Ovary (tissue), 9 donors: Measurements from ENCODE around the gene ABCA2. TPM values are rescaled to one million over a fixed set of nuclear protein-coding genes. Genes with fewer than 3 reads are reported as not detected.

Experiments
- DNase-seq, 5 donors: peaks; one replicate each; pipeline ENCODE4 v3.0.0-alpha.2; 2019 to 2020
- H3K27ac ChIP-seq, 2 donors: fragments of 200-600 bp; one replicate each; pipeline versions ENCODE4 v1.5.1 to v1.8.0; 2019 to 2022
- H3K27me3 ChIP-seq: fragments of 200-600 bp; one replicate; pipeline ENCODE4 v1.8.0; 2022
- H3K36me3 ChIP-seq: fragments of 200-600 bp; sonication (generic); one replicate; pipeline ENCODE4 v1.5.1; 2019
- H3K4me1 ChIP-seq: one replicate; pipeline ENCODE4 v1.8.1; 2013; ENCODE audit warnings: mild to moderate bottlenecking, moderate library complexity; ENCODE audit not compliant: insufficient read depth
- H3K4me3 ChIP-seq: fragments of 200-600 bp; sonication (generic); one replicate; pipeline ENCODE4 v1.5.1; 2017
- H3K9me3 ChIP-seq, 2 donors: fragments of 200-600 bp in 1 of 2; sonication (generic) in 1 of 2; one replicate each; pipeline versions ENCODE4 v1.5.1 to v1.8.1; 2013 to 2019; ENCODE audit warnings: mild to moderate bottlenecking in 1 of 2, moderate library complexity in 1 of 2
- CTCF ChIP-seq, 3 donors: fragments of 450-650 bp in 2 of 3; fragments of 200-600 bp in 1 of 3; IDR thresholded peaks; one replicate each; pipeline versions ENCODE4 v1.5.1 to v1.8.0; 2016 to 2022; ENCODE audit warnings: antibody characterized with exemption in 3 of 3, mild to moderate bottlenecking in 1 of 3
- EP300 ChIP-seq: sonication (generic); formaldehyde crosslinking; IDR thresholded peaks from one replicate; pipeline ENCODE4 v1.6.1; 2017; ENCODE audit warnings: antibody characterized with exemption
- POLR2A ChIP-seq: fragments of 450-650 bp; IDR thresholded peaks from one replicate; pipeline ENCODE4 v1.6.1; 2017; ENCODE audit warnings: antibody characterized with exemption, mild to moderate bottlenecking, moderate library complexity
- WGBS, 3 donors: extraction: QIAGEN DNeasy Blood & Tissue Kit in 1 of 3; methylation state at CpG; one replicate each; pipeline versions ENCODE4 v1.1.5 to v1.1.7; 2013 to 2017; 5-methylcytosine and 5-hydroxymethylcytosine counted together
- intact Hi-C, 4 donors: fragments of 100-400 bp; cut with DNase I; formaldehyde crosslinking; loops; one replicate each; pipeline versions ENCODE4 v1.11.0 to v1.15.1; 2022 to 2023
- polyA plus RNA-seq, 2 donors: library from polyadenylated mRNA; stranded (reverse); fragments of 200-250 nt in 1 of 2; fragments of 350-450 nt in 1 of 2; fragmentation: Illumina TruSeq in 1 of 2; extraction: RNeasy Lipid Tissue Mini Kit (QIAGEN cat#74804) in 1 of 2; gene quantifications; one replicate each; pipeline ENCODE4 v1.2.3, GENCODE V29; 2013 to 2014
- total RNA-seq, 7 donors: library from RNA; depleted of rRNA in 2 of 7; stranded (reverse); fragments of >200 nt in 2 of 7; fragmentation: NEBNext Ultra II Directional in 3 of 7; extraction: Animal tissue kit (Norgen Biotek cat#: 25700) in 3 of 7; gene quantifications; one replicate each; pipeline versions ENCODE4 v1.1.0 to v1.2.4, GENCODE V29; 2016 to 2023
- donor health status: DM: no; HTN: no; CAD: no; lungs with moderate emphysema.
- donor health status: DM: no; HTN: no; CAD: no.
- donor health status: Bipolar disorder and iron deficiency.
- donor health status: DM: yes; HTN: yes; CAD: no.
- donor health status: DM: no; HTN: no; CAD: no.
- donor health status: DM: yes; HTN: yes; CAD: no.

The ABCA2 gene
- total and polyA plus RNA-seq, 9 donors: 2.0 to 26.9 (median 12.3) TPM

DNA sequence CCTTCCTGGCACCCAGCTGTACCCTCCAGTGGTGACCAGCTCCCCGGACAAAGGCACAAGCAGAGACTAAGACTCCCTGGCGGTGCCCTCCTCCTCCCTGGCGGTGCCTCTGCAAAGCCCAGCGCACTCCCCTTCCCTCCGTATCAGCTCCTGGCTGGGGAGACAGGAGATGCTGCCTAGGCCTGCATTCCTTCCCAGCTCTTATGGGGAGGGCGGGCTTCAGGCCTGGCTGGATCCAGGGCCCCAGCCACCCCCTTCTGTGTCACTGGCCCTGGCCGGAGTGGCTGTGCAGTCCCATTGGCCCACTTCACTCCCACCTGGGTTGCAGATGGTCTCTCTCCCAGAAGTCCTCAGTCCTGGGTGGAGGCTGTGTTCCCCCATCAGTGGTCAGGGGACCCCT, 69.6 kb downstream of the ABCA2 start:
- Histone ChIP-seq H3K27ac (no peak overlapping the region), H3K27me3 (no peaks in the 10 kb centered on the region), H3K4me1 (no peaks in the 10 kb centered on the region), H3K36me3 (no peaks in the 10 kb centered on the region), H3K9me3 (no peaks in the 10 kb centered on the region), H3K4me3 (no peak overlapping the region)
- 88 to 95% (median 94%) methylated on average over 7 of the region's 7 CpGs for WGBS, 3 donors
- TF ChIP-seq EP300 (no peak), CTCF (IDR thresholded peaks at IDR 0.05) (no peak), POLR2A (no peak)
- intact Hi-C loops: no loop called here
- no peak for DNase-seq

GRCh38 chr9:136957901-136958300, 70.1 kb downstream of the ABCA2 start:
- TF ChIP-seq CTCF (IDR thresholded peaks at IDR 0.05) (no peak), EP300 (no peak), POLR2A (no peak)

DNA sequence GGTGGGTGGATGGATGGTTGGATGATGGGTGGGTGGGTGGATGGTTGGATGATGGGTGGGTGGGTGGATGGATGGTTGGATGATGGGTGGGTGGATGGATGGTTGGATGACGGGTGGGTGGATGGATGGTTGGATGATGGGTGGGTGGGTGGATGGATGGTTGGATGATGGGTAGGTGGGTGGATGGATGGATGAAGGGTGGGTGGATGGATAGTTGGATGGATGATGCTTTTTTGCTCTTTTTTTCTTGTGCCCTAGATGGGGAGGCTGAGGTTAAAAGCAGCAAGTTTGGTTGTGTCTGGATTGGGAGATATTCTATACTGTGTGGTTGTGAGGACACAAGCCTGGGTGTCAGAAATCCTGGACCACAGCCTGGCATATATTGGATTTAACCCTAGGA, 70.6 kb downstream of the ABCA2 start:
- Histone ChIP-seq H3K27me3 (no peaks in the 10 kb centered on the region), H3K27ac (no peak overlapping the region), H3K9me3 (no peaks in the 10 kb centered on the region), H3K4me3 (no peak overlapping the region), H3K4me1 (no peaks in the 10 kb centered on the region), H3K36me3 (no peaks in the 10 kb centered on the region)
- TF ChIP-seq CTCF (IDR thresholded peaks at IDR 0.05): no peak
- intact Hi-C loops: no loop called here
- WGBS, 3 donors: 77 to 92% (median 82%) methylated on average over 1 of the region's 1 CpG
- DNase-seq: no peak

More at GRCh38 chr9:136957901-136958300, 70.1 kb downstream of the ABCA2 start:
- no peak for DNase-seq
- no peaks in the 10 kb centered on the region for H3K9me3 ChIP-seq
- no peak overlapping the region for H3K4me3 ChIP-seq
- WGBS, 3 donors: 92 to 94% (median 93%) methylated on average over 6 of the region's 6 CpGs
- intact Hi-C loops: no loop called here
- no peaks in the 10 kb centered on the region for H3K27me3 ChIP-seq
- H3K4me1 ChIP-seq: no peaks in the 10 kb centered on the region
- no peaks in the 10 kb centered on the region for H3K36me3 ChIP-seq
- H3K27ac ChIP-seq: no peak overlapping the region

Other genes starting within 250 kb of the ABCA2 start
Only the 30 nearest of the 38 such genes appear.
- 1 to 10 TPM in 5 of 7 donors, under 1 TPM in 2; 0.48 to 2.4 (median 1.4) TPM for gene AJM1, start 185.8 kb downstream of the ABCA2 start, total RNA-seq
- gene AJM1, start 185.8 kb downstream of the ABCA2 start, polyA plus RNA-seq: under 1 TPM in 1 of 2 donors, not detected in 1; 0.93 TPM
- 100 to 1,000 TPM in 2 of 7 donors, 10 to 100 TPM in 5; 39.2 to 132 (median 86.9) TPM for gene PHPT1, start 178.8 kb downstream of the ABCA2 start, total RNA-seq
- 10 to 100 TPM; 18.1 to 57.6 TPM for gene PHPT1, start 178.8 kb downstream of the ABCA2 start, polyA plus RNA-seq
- 10 to 100 TPM in 1 of 7 donors, 1 to 10 TPM in 6; 2.1 to 31.4 (median 2.5) TPM for gene MAMDC4, start 175.9 kb downstream of the ABCA2 start, total RNA-seq
- gene MAMDC4, start 175.9 kb downstream of the ABCA2 start, polyA plus RNA-seq: 1 to 10 TPM in 1 of 2 donors, under 1 TPM in 1; 0.15 to 2.6 TPM
- 100 to 1,000 TPM; 306 to 391 (median 336) TPM for gene EDF1, start 161.9 kb downstream of the ABCA2 start, total RNA-seq
- gene EDF1, start 161.9 kb downstream of the ABCA2 start, polyA plus RNA-seq: 100 to 1,000 TPM; 154 to 444 TPM
- 10 to 100 TPM in 4 of 7 donors, 1 to 10 TPM in 3; 5.6 to 11.9 (median 10.3) TPM for gene TRAF2, start 141.7 kb downstream of the ABCA2 start, total RNA-seq
- gene TRAF2, start 141.7 kb downstream of the ABCA2 start, polyA plus RNA-seq: 1 to 10 TPM in 1 of 2 donors, under 1 TPM in 1; 0.83 to 7.6 TPM
- 10 to 100 TPM; 49.4 to 75.5 (median 60.5) TPM for gene FBXW5, start 83.5 kb downstream of the ABCA2 start, total RNA-seq
- gene FBXW5, start 83.5 kb downstream of the ABCA2 start, polyA plus RNA-seq: 10 to 100 TPM in 1 of 2 donors, 1 to 10 TPM in 1; 2.2 to 64.1 TPM
- under 1 TPM in 1 of 7 donors, not detected in 6; 1.00 TPM for gene C8G, start 83.0 kb downstream of the ABCA2 start, total RNA-seq
- under 1 TPM in 1 of 2 donors, not detected in 1; 0.38 TPM for gene C8G, start 83.0 kb downstream of the ABCA2 start, polyA plus RNA-seq
- gene LCN12, start 76.0 kb downstream of the ABCA2 start, total RNA-seq: 10 to 100 TPM in 5 of 7 donors, 1 to 10 TPM in 2; 1.3 to 40.9 (median 19.2) TPM
- gene LCN12, start 76.0 kb downstream of the ABCA2 start, polyA plus RNA-seq: 1 to 10 TPM; 1.1 to 6.1 TPM
- gene PTGDS, start 50.7 kb downstream of the ABCA2 start, total RNA-seq: 100 to 1,000 TPM in 2 of 7 donors, 10 to 100 TPM in 4, 1 to 10 TPM in 1; 5.8 to 191 (median 59.8) TPM
- 10 to 100 TPM; 13.6 to 43.1 TPM for gene PTGDS, start 50.7 kb downstream of the ABCA2 start, polyA plus RNA-seq
- gene LCNL1, start 45.2 kb downstream of the ABCA2 start, total RNA-seq: 1 to 10 TPM in 2 of 7 donors, under 1 TPM in 4, not detected in 1; 0.25 to 1.6 (median 0.61) TPM
- gene LCNL1, start 45.2 kb downstream of the ABCA2 start, polyA plus RNA-seq: under 1 TPM; 0.17 to 0.19 TPM
- gene PAXX, start 35.8 kb downstream of the ABCA2 start, total RNA-seq: 10 to 100 TPM; 23.6 to 48.9 (median 37.5) TPM
- gene PAXX, start 35.8 kb downstream of the ABCA2 start, polyA plus RNA-seq: 10 to 100 TPM in 1 of 2 donors, 1 to 10 TPM in 1; 1.1 to 47.8 TPM
- 1 to 10 TPM in 3 of 7 donors, under 1 TPM in 2, not detected in 2; 0.57 to 6.5 (median 1.5) TPM for gene CLIC3, start 31.7 kb downstream of the ABCA2 start, total RNA-seq
- 1 to 10 TPM in 1 of 2 donors, not detected in 1; 1.1 TPM for gene CLIC3, start 31.7 kb downstream of the ABCA2 start, polyA plus RNA-seq
- under 1 TPM in 1 of 7 donors, not detected in 6; 0.08 TPM for gene FUT7, start 3.9 kb upstream of the ABCA2 start, total RNA-seq
- under 1 TPM in 1 of 2 donors, not detected in 1; 0.07 TPM for gene FUT7, start 3.9 kb upstream of the ABCA2 start, polyA plus RNA-seq
- 100 to 1,000 TPM in 2 of 7 donors, 10 to 100 TPM in 5; 22.3 to 112 (median 49.9) TPM for gene NPDC1, start 17.9 kb upstream of the ABCA2 start, total RNA-seq
- 10 to 100 TPM in 1 of 2 donors, 1 to 10 TPM in 1; 2.1 to 67.9 TPM for gene NPDC1, start 17.9 kb upstream of the ABCA2 start, polyA plus RNA-seq
- gene ENTPD2, start 25.8 kb upstream of the ABCA2 start, total RNA-seq: 1 to 10 TPM in 4 of 7 donors, under 1 TPM in 3; 0.12 to 5.1 (median 1.0) TPM
- gene ENTPD2, start 25.8 kb upstream of the ABCA2 start, polyA plus RNA-seq: under 1 TPM; 0.32 to 0.82 TPM
- under 1 TPM in 5 of 7 donors, not detected in 2; 0.24 to 0.62 (median 0.37) TPM for gene SAPCD2, start 42.3 kb upstream of the ABCA2 start, total RNA-seq
- gene SAPCD2, start 42.3 kb upstream of the ABCA2 start, polyA plus RNA-seq: under 1 TPM; 0.10 to 0.15 TPM
- gene UAP1L1, start 49.3 kb upstream of the ABCA2 start, total RNA-seq: 1 to 10 TPM; 1.3 to 6.3 (median 4.1) TPM
- 1 to 10 TPM; 3.0 to 4.1 TPM for gene UAP1L1, start 49.3 kb upstream of the ABCA2 start, polyA plus RNA-seq
- 10 to 100 TPM; 30.2 to 55.1 (median 38.6) TPM for gene MAN1B1, start 58.7 kb upstream of the ABCA2 start, total RNA-seq
- 100 to 1,000 TPM in 1 of 2 donors, 10 to 100 TPM in 1; 44.0 to 109 TPM for gene MAN1B1, start 58.7 kb upstream of the ABCA2 start, polyA plus RNA-seq
- 100 to 1,000 TPM in 2 of 7 donors, 10 to 100 TPM in 5; 39.8 to 117 (median 95.6) TPM for gene DPP7, start 86.5 kb upstream of the ABCA2 start, total RNA-seq
- 10 to 100 TPM in 1 of 2 donors, 1 to 10 TPM in 1; 3.0 to 88.7 TPM for gene DPP7, start 86.5 kb upstream of the ABCA2 start, polyA plus RNA-seq
- gene GRIN1, start 110.9 kb upstream of the ABCA2 start, total RNA-seq: under 1 TPM in 1 of 7 donors, not detected in 6; 0.15 TPM
- not detected for gene GRIN1, start 110.9 kb upstream of the ABCA2 start, polyA plus RNA-seq
- 1 to 10 TPM in 1 of 7 donors, under 1 TPM in 1, not detected in 5; 0.23 to 3.0 TPM for gene LRRC26, start 141.8 kb upstream of the ABCA2 start, total RNA-seq
- not detected for gene LRRC26, start 141.8 kb upstream of the ABCA2 start, polyA plus RNA-seq
- gene TMEM210, start 143.8 kb upstream of the ABCA2 start, total RNA-seq: not detected
- gene TMEM210, start 143.8 kb upstream of the ABCA2 start, polyA plus RNA-seq: not detected
- 10 to 100 TPM; 23.1 to 61.5 (median 53.9) TPM for gene ANAPC2, start 160.3 kb upstream of the ABCA2 start, total RNA-seq
- gene ANAPC2, start 160.3 kb upstream of the ABCA2 start, polyA plus RNA-seq: 10 to 100 TPM in 1 of 2 donors, 1 to 10 TPM in 1; 8.0 to 38.4 TPM
- gene SSNA1, start 160.4 kb upstream of the ABCA2 start, total RNA-seq: 10 to 100 TPM; 34.5 to 60.7 (median 44.5) TPM
- gene SSNA1, start 160.4 kb upstream of the ABCA2 start, polyA plus RNA-seq: 10 to 100 TPM in 1 of 2 donors, 1 to 10 TPM in 1; 1.6 to 47.3 TPM
- gene TPRN, start 172.5 kb upstream of the ABCA2 start, total RNA-seq: 10 to 100 TPM in 6 of 7 donors, 1 to 10 TPM in 1; 6.6 to 18.4 (median 15.9) TPM
- 1 to 10 TPM in 1 of 2 donors, under 1 TPM in 1; 0.68 to 8.6 TPM for gene TPRN, start 172.5 kb upstream of the ABCA2 start, polyA plus RNA-seq
- gene TMEM203, start 177.4 kb upstream of the ABCA2 start, total RNA-seq: 10 to 100 TPM; 29.2 to 40.8 (median 37.5) TPM
- gene TMEM203, start 177.4 kb upstream of the ABCA2 start, polyA plus RNA-seq: 10 to 100 TPM; 35.3 to 38.2 TPM
- gene NDOR1, start 177.5 kb upstream of the ABCA2 start, total RNA-seq: 10 to 100 TPM in 4 of 7 donors, 1 to 10 TPM in 3; 3.7 to 15.2 (median 11.3) TPM
- 1 to 10 TPM; 1.1 to 7.2 TPM for gene NDOR1, start 177.5 kb upstream of the ABCA2 start, polyA plus RNA-seq
- gene RNF208, start 194.0 kb upstream of the ABCA2 start, total RNA-seq: 1 to 10 TPM in 5 of 7 donors, under 1 TPM in 1, not detected in 1; 0.92 to 6.5 (median 3.3) TPM
- 1 to 10 TPM in 1 of 2 donors, not detected in 1; 2.3 TPM for gene RNF208, start 194.0 kb upstream of the ABCA2 start, polyA plus RNA-seq
- under 1 TPM in 4 of 7 donors, not detected in 3; 0.15 to 0.80 (median 0.33) TPM for gene CYSRT1, start 196.9 kb upstream of the ABCA2 start, total RNA-seq
- under 1 TPM in 1 of 2 donors, not detected in 1; 0.12 TPM for gene CYSRT1, start 196.9 kb upstream of the ABCA2 start, polyA plus RNA-seq
- under 1 TPM in 1 of 7 donors, not detected in 6; 0.92 TPM for gene RNF224, start 199.3 kb upstream of the ABCA2 start, total RNA-seq
- gene RNF224, start 199.3 kb upstream of the ABCA2 start, polyA plus RNA-seq: not detected